ENCODE data around the gene MOV10L1.

DNA sequence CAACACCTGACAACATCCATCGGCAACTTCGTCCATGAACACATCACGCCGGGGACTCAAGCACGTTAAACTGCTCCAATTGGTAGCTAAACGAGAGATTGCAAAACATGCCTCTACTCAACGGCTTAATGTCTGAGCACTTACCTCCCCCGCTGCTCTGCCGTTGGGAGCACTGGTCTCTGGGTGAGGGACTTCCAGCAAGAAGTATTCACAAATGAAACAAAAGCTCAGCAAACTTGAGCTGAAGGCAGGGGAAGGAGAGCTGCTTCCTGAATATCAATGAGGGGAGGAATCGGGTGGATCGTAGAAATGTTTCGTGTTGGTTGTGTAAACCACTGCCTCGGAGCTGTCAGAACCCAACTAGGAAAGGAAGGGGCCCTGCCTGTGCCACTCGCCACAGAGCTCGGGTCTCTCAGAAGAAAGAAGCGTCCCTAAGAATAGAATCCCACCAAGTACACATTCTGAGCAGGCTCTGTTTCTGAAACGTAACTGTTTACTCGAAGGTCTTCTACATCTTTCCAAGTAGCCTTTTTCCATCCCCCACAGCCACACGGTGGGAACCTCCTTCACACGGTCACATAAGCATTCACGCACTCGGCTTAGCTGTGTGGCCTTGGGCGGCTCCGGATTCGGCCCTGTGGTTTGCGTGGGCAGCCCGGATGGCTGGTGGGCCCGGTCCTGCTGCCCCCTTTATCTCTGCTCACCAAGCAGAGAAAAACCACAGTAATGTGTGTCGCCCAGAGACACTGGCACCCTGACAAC is 4.4 kb upstream of the MOV10L1 start, which contains the start of gene MLC1:
- TF ChIP-seq POLR2A (IDR thresholded peaks at IDR 0.05) (no peak), CTCF (IDR thresholded peaks at IDR 0.05) (no peak)

Data from breast epithelium (tissue), 3 donors.